ENCODE measurements around the gene KRTAP10-6.
"Not testable (repeated sequence)": the region's sequence is repeated elsewhere in the genome, so short reads cannot be mapped to it uniquely, and the experiment has no call there.

KRTAP10-6 gene

DNA sequence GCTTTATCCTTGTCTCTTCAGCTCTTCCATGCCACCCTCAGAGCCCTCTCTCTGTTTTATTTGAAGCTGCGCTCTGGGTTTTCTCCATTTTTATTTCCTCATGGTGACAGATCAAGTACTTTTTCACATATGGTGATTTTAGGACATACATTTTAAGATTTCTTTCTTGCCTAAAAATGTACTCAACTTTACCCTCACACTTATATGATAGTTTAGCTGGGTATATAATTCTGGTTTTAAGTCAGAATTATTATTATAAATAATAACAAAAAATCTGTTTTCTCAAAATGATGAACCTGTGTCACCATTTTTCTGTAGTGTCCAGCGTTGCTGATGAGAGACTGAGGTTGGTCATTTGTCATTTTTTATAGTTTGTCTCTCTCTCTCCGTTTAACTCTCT is 11.1 kb downstream of the KRTAP10-6 start:
- TF ChIP-seq, protein P1, sequence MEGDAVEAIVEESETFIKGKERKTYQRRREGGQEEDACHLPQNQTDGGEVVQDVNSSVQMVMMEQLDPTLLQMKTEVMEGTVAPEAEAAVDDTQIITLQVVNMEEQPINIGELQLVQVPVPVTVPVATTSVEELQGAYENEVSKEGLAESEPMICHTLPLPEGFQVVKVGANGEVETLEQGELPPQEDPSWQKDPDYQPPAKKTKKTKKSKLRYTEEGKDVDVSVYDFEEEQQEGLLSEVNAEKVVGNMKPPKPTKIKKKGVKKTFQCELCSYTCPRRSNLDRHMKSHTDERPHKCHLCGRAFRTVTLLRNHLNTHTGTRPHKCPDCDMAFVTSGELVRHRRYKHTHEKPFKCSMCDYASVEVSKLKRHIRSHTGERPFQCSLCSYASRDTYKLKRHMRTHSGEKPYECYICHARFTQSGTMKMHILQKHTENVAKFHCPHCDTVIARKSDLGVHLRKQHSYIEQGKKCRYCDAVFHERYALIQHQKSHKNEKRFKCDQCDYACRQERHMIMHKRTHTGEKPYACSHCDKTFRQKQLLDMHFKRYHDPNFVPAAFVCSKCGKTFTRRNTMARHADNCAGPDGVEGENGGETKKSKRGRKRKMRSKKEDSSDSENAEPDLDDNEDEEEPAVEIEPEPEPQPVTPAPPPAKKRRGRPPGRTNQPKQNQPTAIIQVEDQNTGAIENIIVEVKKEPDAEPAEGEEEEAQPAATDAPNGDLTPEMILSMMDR (conservative IDR thresholded peaks at IDR 0.05; ENCODE audit: control insufficient read depth, insufficient read depth, low read depth, low read length) = no peak
- no peak overlapping the region for H3K4me3 ChIP-seq (ENCODE audit: control insufficient read depth, low read depth, low read length)
- DNase-seq (ENCODE audit: low read depth) = no peak

DNA sequence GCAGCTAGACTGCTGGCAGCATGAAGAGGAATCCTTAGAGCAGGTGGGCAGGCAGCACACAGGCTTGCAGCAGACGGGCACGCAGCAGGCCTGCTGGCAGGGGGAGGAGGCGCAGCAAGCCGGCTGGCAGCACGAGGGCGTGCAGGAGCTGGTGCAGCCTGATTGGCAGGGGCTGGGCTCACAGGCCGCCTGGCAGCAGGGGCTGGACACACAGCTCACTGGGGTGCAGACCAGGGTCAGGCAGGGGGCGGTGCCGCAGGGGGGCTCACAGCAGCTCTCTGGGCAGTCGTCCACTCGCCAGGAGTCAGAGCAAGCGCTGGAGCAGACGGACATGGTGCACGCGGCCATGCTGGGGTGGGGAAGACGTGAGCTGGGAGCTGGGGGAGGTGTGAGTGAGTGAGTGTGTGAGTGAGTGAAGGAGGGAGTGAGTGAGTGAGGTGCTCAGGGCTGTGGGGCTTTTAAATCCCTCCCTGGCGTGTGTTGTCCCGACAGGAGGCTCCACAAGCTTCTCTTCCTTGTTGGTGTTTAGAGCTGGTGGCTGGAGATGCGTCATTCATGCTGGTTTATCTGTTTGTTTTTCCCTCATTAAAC is 12.0 kb downstream of the KRTAP10-6 start, which contains the start of gene KRTAP10-5:
KRTAP10-5 (minus strand) TSS at position 374 of the 591 bp plus-strand sequence; CDS start at position 348, 26 bp downstream.
- H3K4me3 ChIP-seq (ENCODE audit: control insufficient read depth, low read depth, low read length); DNase-seq (ENCODE audit: low read depth): not testable (repeated sequence)

- TF ChIP-seq, protein P1 (conservative IDR thresholded peaks at IDR 0.05; ENCODE audit: control insufficient read depth, insufficient read depth, low read depth, low read length) = no peak
- H3K4me3 ChIP-seq (ENCODE audit: control insufficient read depth, low read depth, low read length) = no peak overlapping the region
- no peak for DNase-seq (ENCODE audit: low read depth)
Observed at GRCh38 chr21:44579833-44580144, 12.5 kb downstream of the KRTAP10-6 start.

DNA sequence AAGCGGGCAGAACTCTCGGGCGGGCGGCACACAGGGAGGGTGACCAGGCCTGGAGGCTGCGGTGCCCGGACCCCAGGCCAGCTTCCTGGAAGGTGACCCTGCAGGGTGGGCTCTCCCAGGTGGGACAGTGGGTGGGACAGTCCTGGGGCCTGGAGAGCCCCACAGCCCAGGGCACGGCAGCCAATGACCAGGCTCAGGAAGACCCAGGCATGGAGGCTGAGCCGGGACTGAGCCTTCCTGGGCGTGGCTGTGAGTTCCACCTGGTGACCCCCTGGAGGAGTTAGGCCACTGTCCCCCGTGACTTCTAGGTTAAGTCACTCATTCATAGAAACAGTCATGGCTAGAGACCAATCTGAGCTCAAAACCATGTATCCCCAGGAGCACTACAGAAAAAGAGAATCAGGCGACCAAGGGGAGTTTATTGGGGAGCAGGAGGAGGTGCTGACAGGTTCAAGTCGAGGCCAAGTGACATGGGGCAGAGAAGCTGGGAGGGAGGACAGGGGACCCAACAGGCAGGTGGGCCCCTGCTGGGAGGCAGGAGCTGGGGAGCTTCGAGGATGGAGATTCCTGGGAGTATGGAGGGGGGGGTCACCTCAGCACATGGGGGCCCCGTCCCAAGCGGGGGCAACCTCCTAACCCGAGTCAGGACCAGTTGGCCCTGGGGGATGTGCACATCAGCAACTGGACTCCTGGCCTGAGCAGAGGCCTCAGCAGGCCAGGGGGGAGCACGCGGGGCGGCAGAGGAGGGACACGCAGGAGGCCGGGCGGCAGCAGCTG is 13.1 kb downstream of the KRTAP10-6 start:
- no peak overlapping the region for H3K4me3 ChIP-seq (ENCODE audit: control insufficient read depth, low read depth, low read length)
- no peak for DNase-seq (ENCODE audit: low read depth)
- TF ChIP-seq, protein P1 (conservative IDR thresholded peaks at IDR 0.05; ENCODE audit: control insufficient read depth, insufficient read depth, low read depth, low read length) = no peak

DNA sequence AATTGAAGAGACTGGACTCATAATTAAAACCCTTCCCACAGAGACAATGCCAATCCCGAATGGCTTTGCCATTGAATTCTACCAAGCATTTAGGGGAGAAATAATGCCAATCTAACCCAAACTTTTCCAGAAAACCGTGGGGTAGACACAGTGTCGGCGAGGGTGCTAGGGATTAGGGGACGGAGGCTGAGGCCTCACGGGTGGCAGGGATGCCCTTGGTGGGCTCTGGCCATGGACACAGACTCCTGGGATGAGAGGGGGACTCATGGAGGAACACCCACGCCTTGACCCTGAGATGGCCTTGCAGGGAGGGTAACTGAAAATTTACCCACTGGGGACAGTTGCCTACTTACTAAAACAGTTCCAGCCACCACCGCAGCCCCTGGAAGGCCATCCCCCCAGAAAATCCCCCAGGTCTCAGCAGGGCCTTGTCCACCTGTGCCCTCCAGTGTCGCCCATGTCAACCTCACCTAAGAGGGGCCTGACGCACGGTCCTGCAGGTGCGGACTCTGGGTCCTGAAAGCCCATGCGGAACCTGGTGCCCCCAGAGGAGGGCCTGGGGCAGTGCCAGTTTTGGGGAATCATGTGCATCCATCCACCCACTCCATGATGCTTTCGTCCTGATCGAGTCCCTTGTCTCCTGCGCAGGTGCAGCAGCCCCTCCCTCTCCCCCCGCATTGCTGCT is 13.8 kb downstream of the KRTAP10-6 start:
- no peak overlapping the region for H3K4me3 ChIP-seq (ENCODE audit: control insufficient read depth, low read depth, low read length)
- no peak for DNase-seq (ENCODE audit: low read depth)
- TF ChIP-seq, protein P1 (conservative IDR thresholded peaks at IDR 0.05; ENCODE audit: control insufficient read depth, insufficient read depth, low read depth, low read length) = no peak

DNA sequence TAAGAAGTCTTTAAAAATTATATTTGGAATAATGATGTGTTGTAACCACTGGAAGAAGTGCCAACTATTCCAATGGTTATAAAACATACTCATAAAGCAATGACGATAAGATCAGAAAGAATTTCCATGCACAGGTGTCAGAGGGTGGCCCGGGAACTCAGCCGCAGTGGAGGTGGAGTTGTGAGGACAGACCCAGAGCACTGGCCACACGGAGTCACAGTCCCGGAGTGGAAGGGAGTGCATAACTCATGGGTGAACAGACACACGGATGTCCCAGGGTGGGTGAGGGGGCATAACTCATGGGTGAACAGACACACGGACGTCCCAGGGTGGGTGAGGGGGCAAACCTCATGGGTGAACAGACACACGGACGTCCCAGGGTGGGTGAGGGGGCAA is 16.3 kb downstream of the KRTAP10-6 start:
- DNase-seq (ENCODE audit: low read depth) = no peak
- TF ChIP-seq, protein P1 (conservative IDR thresholded peaks at IDR 0.05; ENCODE audit: control insufficient read depth, insufficient read depth, low read depth, low read length) = no peak
- no peak overlapping the region for H3K4me3 ChIP-seq (ENCODE audit: control insufficient read depth, low read depth, low read length)

Measured in fibroblast of mammary gland (primary cell).